WI38 (cell line): ENCODE data around the gene G6PC2.

Experiments used
- H3K4me3 ChIP-seq: 2 replicates; pipeline ENCODE4 v1.5.1; 2011; ENCODE audit warnings: low read depth, mild to moderate bottlenecking, control low read depth, low read length
- TF ChIP-seq, protein P1 (sequence below): IDR thresholded peaks from 2 replicates; pipeline ENCODE4 v1.5.1; 2012; ENCODE audit warnings: low read depth, mild to moderate bottlenecking, control low read depth, low read length

The G6PC2 gene

GRCh38 chr2:168910330-168910729 is 9.2 kb downstream of the G6PC2 start:
- TF ChIP-seq, protein P1, sequence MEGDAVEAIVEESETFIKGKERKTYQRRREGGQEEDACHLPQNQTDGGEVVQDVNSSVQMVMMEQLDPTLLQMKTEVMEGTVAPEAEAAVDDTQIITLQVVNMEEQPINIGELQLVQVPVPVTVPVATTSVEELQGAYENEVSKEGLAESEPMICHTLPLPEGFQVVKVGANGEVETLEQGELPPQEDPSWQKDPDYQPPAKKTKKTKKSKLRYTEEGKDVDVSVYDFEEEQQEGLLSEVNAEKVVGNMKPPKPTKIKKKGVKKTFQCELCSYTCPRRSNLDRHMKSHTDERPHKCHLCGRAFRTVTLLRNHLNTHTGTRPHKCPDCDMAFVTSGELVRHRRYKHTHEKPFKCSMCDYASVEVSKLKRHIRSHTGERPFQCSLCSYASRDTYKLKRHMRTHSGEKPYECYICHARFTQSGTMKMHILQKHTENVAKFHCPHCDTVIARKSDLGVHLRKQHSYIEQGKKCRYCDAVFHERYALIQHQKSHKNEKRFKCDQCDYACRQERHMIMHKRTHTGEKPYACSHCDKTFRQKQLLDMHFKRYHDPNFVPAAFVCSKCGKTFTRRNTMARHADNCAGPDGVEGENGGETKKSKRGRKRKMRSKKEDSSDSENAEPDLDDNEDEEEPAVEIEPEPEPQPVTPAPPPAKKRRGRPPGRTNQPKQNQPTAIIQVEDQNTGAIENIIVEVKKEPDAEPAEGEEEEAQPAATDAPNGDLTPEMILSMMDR, result no peak
- H3K4me3 ChIP-seq, result no peak overlapping the region

DNA sequence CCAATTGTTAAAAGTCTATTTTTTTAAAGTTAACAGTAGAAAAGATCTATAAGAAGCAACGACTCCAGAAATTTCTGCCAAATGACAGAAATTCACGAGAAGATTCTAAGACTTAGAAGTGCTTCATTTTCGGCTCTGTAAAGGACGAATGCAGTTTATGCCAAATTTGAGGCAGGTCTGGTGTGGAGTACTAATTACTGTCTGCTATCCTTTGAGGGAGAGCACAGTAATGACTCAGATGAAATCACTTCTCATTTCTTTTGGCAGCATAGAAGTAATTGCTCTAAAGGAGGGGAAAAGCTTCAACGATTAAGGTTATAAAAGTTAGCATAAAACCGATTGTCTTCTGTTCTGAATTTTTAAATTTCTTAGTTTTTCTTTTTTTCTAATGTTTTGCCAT is 11.4 kb downstream of the G6PC2 start:
- no peak overlapping the region; the same call in 1 of the 2 replicates for H3K4me3 ChIP-seq
- TF ChIP-seq, protein P1, result no peak

DNA sequence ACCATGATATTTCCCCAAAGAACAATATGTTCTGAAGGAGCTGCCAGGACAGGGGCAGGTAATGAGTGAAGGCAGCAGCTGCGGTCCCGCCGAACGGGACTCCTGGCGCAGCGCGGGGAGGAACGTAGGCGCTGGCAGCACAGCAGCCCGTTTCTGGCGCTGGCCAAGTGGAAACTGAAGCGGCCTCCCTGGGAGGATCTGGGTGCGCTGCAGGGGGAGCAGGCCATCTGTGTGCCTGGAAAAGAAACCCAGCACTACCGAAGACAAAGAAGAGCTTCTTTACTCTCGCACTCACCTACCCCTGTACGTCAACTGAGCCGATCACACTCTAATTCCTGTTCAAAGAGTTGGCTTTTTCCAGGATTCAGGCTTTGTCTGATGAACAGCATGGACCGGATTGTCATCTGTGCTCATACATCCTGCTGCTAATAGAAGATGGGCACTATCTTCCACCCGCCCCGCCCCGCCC is 11.8 kb downstream of the G6PC2 start:
- TF ChIP-seq, protein P1, result no peak
- peak overlapping the region; percentile 34 for H3K4me3 ChIP-seq

- TF ChIP-seq, protein P1, result no peak
- no peak overlapping the region for H3K4me3 ChIP-seq
Observed at GRCh38 chr2:168913495-168913894, 12.4 kb downstream of the G6PC2 start.

GRCh38 chr2:168915441-168916330 is 14.6 kb downstream of the G6PC2 start:
- no peak overlapping the region for H3K4me3 ChIP-seq
- TF ChIP-seq, protein P1, result no peak

GRCh38 chr2:168916331-168916675 is 15.2 kb downstream of the G6PC2 start:
- TF ChIP-seq, protein P1, result no peak
- H3K4me3 ChIP-seq, result no peak overlapping the region

DNA sequence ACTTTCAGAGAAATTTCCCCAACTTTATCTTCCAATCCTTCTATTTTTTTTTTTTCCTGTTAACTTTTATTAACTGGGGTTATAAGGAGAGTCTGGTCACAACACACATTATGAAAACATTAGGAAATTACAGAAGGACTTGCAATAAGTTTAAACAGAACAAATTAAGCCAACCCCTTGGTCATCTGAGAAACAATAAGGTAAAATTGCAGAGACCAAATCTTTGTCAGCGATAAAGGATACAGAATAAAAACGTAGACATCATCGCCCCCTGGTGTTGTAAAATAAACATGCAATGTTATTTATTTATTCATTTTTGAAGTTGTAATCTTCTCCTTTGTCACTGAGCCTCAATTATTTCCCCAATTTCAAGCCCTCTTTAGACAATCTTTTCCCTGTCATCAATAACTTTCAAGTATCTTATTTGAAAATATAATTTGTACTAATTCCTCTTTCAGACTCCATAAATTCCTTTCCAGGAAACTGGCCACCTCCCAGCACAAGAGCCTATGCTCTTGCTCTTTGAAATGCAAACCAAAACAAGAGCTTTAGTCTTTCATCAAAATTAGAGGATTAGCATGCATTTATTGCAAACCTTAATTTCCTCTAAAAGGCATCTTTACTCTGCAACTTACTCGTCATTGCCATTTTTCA is 19.5 kb downstream of the G6PC2 start:
- no peak overlapping the region for H3K4me3 ChIP-seq
- TF ChIP-seq, protein P1, result peak; percentile 20; the same call in 1 of the 2 replicates
